Measurements from ENCODE around the gene DBT. TPM values are rescaled to one million over a fixed set of nuclear protein-coding genes. Genes with fewer than 3 reads are reported as not detected.

Gene DBT
- total RNA-seq, 2 experiments from 2014 or later: 11.8 to 12.6 TPM

DNA sequence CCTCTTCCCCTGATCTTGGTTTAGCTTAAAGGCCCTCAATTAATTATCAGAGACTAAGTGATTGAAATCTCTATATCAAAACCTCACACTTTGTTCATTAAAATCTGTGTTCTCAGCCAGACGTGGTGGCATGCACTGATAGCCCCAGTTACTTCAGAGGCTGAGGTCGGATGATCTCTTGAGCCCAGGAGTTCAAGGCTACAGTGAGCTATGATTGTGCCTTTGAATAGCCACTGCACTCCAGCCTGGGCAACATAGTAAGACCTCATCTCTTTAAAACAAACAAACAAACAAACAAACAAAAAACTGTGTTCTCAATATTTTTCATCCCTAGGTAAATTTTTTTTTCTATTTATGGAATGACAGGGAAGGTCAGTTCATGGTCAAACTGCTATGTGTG is 98.0 kb downstream of the DBT start:
- ChIA-PET POLR2A (interaction anchor here (1.5 kb wide), 1 partner anchor 114 kb away, joined by 4 read pairs; the partner anchor contains the start of gene RTCA), CTCF (interaction anchor here (1.2 kb wide), 1 partner anchor 308 kb away, joined by 3 read pairs; no protein-coding TSS in a partner anchor)
- TF ChIP-seq, protein P1, sequence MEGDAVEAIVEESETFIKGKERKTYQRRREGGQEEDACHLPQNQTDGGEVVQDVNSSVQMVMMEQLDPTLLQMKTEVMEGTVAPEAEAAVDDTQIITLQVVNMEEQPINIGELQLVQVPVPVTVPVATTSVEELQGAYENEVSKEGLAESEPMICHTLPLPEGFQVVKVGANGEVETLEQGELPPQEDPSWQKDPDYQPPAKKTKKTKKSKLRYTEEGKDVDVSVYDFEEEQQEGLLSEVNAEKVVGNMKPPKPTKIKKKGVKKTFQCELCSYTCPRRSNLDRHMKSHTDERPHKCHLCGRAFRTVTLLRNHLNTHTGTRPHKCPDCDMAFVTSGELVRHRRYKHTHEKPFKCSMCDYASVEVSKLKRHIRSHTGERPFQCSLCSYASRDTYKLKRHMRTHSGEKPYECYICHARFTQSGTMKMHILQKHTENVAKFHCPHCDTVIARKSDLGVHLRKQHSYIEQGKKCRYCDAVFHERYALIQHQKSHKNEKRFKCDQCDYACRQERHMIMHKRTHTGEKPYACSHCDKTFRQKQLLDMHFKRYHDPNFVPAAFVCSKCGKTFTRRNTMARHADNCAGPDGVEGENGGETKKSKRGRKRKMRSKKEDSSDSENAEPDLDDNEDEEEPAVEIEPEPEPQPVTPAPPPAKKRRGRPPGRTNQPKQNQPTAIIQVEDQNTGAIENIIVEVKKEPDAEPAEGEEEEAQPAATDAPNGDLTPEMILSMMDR (IDR thresholded peaks at IDR 0.05): no peak
- H3K4me1 Mint-ChIP-seq (ENCODE audit: low read depth): peaks cover 7% of the 10 kb centered on the region
- no peaks in the 10 kb centered on the region for H3K27me3 Mint-ChIP-seq
- H3K27ac Mint-ChIP-seq: no peak overlapping the region
- peaks cover 10% of the 10 kb centered on the region for H3K36me3 Mint-ChIP-seq (ENCODE audit: low read depth)
- no peak for DNase-seq
- intact Hi-C loops (cut with micrococcal nuclease): no loop called here
- H3K4me3 Mint-ChIP-seq: no peak overlapping the region
- ATAC-seq: no peak
- no peaks in the 10 kb centered on the region for H3K9me3 Mint-ChIP-seq

DNA sequence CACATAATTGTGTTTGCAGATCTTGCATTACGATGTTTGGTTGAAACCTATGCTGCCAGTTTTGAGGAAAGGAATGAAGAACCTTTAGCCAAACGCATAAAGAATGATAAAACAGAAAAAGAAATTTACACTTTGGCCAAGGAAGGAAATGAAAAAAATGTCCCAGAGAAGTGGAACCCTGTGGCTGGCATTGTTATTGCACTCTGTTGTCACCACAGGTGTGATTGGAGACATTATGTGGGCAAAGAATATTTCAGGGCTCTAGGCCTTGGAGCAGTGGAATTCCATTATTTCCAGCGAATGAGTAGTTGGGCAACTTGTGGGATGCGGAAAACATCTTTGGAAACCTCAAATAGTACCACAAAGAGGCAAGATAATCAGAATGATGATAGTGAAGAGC is 101.8 kb downstream of the DBT start:
- H3K27me3 Mint-ChIP-seq: no peaks in the 10 kb centered on the region
- POLR2A ChIA-PET: no interaction called here
- CTCF ChIA-PET: interaction anchor here (2.2 kb wide), 1 partner anchor 311 kb away, joined by 5 read pairs; no protein-coding TSS in a partner anchor
- intact Hi-C loops (cut with micrococcal nuclease): loop anchor here (10.0 kb wide), 1 partner anchor 117 kb away; the partner anchor contains the start of gene RTCA
- H3K4me3 Mint-ChIP-seq: no peak overlapping the region
- H3K9me3 Mint-ChIP-seq: no peaks in the 10 kb centered on the region
- DNase-seq: no peak
- peaks cover 21% of the 10 kb centered on the region for H3K36me3 Mint-ChIP-seq (ENCODE audit: low read depth)
- ATAC-seq: no peak
- TF ChIP-seq, protein P1 (IDR thresholded peaks at IDR 0.05): no peak
- peaks cover 7% of the 10 kb centered on the region for H3K4me1 Mint-ChIP-seq (ENCODE audit: low read depth)
- H3K27ac Mint-ChIP-seq: no peak overlapping the region

DNA sequence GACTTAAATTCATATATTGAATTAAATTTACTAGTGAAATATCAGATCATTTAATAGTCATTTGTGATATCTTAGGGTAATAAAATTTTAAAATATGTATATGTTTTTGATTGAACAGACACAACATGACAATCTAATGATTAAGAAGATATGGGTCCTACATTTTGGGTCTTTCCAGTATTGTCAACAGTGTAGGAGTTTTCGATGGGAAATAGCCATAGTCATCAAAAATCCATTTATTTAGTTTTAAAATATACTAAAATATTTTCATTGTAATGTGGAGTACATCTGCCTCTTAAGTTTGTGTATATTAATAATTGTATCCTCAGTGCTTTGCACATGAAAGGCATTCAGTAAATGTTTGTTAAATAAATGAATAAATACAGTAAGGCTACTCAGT is 102.7 kb downstream of the DBT start:
- ATAC-seq: no peak
- DNase-seq: no peak
- Mint-ChIP-seq H3K27me3 (no peaks in the 10 kb centered on the region), H3K4me3 (no peak overlapping the region), H3K9me3 (no peaks in the 10 kb centered on the region), H3K36me3 (ENCODE audit: low read depth) (peaks cover 25% of the 10 kb centered on the region), H3K4me1 (ENCODE audit: low read depth) (peaks cover 2% of the 10 kb centered on the region), H3K27ac (no peak overlapping the region)
- ChIA-PET CTCF (interaction anchor here (2.2 kb wide), 1 partner anchor 312 kb away, joined by 5 read pairs; no protein-coding TSS in a partner anchor), POLR2A (no interaction called here)
- TF ChIP-seq, protein P1 (IDR thresholded peaks at IDR 0.05): no peak
- intact Hi-C loops (cut with micrococcal nuclease): loop anchor here (10.0 kb wide), 1 partner anchor 118 kb away; the partner anchor contains the start of gene RTCA

DNA sequence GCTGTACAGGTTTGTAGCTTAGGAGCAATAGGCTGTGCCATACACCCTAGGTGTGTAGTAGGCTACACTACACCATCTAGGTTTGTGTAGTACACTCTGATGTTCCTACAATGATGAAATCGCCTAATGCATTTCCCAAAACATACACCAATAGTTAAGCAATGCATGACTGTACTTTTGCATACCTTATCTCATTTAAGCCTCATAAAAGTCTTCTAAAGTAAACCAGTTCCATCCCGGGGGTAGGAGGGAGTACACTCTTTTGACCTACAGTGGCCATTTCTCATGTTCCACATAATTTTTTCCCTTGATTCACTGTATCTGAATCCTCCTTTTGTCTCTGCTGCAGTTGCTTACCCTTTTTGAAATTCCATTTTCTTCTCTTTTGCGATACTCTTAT is 104.5 kb downstream of the DBT start:
- DNase-seq (no peak), ATAC-seq (no peak)
- intact Hi-C loops (cut with micrococcal nuclease): loop anchor here (10.0 kb wide), 1 partner anchor 120 kb away; the partner anchor contains the start of gene RTCA
- H3K9me3 Mint-ChIP-seq: no peaks in the 10 kb centered on the region
- H3K4me3 Mint-ChIP-seq: no peak overlapping the region
- H3K4me1 Mint-ChIP-seq (ENCODE audit: low read depth): no peaks in the 10 kb centered on the region
- TF ChIP-seq, protein P1 (IDR thresholded peaks at IDR 0.05): no peak
- POLR2A ChIA-PET: no interaction called here
- no peaks in the 10 kb centered on the region for H3K27me3 Mint-ChIP-seq
- peaks cover 26% of the 10 kb centered on the region for H3K36me3 Mint-ChIP-seq (ENCODE audit: low read depth)
- CTCF ChIA-PET: no interaction called here
- H3K27ac Mint-ChIP-seq: peak overlapping the region; percentile 74

DNA sequence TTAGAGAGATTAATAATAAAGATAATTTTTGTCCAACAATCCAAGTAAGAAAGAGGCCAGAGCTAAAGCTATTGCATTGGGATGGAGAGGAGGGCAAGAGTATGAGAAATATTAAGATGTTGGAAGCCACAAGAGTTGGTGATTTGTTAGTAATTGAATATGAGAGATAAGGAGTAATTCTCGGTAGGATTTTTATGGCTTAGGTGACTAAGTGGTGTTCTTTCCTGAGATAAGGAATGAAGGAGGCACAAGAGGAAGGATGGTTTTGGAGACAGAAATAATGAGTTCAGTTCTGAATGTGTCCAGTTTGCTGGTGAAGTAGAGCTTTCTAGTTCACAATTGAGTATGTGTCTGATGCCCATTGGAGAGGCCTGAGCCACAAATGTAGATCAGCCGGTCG is 107.3 kb downstream of the DBT start:
- Mint-ChIP-seq H3K27ac (no peak overlapping the region), H3K9me3 (no peaks in the 10 kb centered on the region), H3K4me3 (no peak overlapping the region), H3K27me3 (no peaks in the 10 kb centered on the region), H3K4me1 (ENCODE audit: low read depth) (peaks cover 2% of the 10 kb centered on the region), H3K36me3 (ENCODE audit: low read depth) (peaks cover 30% of the 10 kb centered on the region)
- no peak for ATAC-seq
- no peak for DNase-seq
- POLR2A ChIA-PET: no interaction called here
- intact Hi-C loops (cut with micrococcal nuclease): loop anchor here (10.0 kb wide), 1 partner anchor 122 kb away; the partner anchor contains the start of gene RTCA
- TF ChIP-seq, protein P1 (IDR thresholded peaks at IDR 0.05): no peak
- CTCF ChIA-PET: interaction anchor here (1.2 kb wide), 1 partner anchor 9 kb away, joined by 3 read pairs; the partner anchor contains the start of genes SASS6 and TRMT13

Measured in activated CD8-positive, alpha-beta T cell treated with anti-CD3 and anti-CD28 coated beads for 36 hours (primary cell).